Raji (cell line): ENCODE measurements around the gene FKBP4.

Experiments
- POLR2A ChIP-seq: IDR thresholded peaks from 2 replicates; pipeline ENCODE4 v1.6.1; 2011; ENCODE audit warnings: low read depth, low read length, control low read depth; ENCODE audit not compliant: insufficient read depth

FKBP4 gene

DNA sequence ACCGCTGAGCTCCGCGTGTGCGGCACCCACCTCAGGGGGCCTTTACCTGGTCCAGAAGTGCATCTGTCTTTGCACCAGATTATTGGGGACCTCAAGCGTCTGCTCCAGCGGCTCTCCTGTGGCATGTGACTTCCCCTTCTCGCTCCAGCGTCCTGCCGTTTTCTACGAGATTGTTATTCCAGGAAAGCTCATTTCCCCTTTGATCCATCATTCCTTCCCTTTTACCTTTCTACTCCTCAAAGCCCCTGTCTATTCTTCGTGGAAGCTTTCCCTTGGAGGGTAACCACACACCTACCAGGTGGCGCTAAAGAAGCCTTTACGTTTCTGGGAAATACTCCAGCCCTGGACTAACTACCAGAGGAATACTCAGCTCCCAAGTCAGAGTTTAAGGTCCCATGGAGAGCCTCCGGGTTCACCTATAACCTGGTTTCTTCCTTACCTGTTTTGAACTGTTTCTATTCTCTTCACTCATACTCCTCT, 1.5 kb downstream of the FKBP4 start:
- TF ChIP-seq POLR2A: no peak

DNA sequence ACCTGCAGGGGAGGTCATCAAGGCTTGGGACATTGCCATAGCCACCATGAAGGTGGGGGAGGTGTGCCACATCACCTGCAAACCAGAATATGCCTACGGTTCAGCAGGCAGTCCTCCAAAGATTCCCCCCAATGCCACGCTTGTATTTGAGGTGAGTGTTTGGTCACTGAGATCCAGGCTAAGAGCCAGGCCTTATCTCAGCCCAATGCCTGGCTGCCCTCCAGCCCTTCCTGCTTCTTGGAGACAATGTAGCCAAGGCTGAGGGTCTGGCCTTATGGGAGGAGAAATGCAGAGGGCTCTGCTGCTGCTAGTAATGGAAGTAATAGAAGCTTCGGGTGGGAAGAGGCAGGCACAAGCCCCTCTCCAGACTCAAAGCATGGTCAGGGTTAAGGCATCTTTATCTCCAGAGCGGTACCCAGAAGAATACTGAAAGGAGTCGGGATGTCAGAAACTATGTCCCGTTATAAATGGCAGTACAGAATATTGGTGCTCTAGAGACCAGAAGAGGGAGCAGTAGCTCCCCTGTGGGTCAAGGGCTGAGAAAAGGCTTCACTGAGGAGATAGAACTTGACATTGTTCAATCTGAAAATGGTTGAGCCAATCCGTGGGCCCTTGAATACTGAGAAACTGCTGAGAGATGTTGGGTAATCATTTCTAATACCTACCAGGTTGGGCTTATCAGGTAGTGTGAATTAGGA, 3.1 kb downstream of the FKBP4 start:
- TF ChIP-seq POLR2A: no peak

DNA sequence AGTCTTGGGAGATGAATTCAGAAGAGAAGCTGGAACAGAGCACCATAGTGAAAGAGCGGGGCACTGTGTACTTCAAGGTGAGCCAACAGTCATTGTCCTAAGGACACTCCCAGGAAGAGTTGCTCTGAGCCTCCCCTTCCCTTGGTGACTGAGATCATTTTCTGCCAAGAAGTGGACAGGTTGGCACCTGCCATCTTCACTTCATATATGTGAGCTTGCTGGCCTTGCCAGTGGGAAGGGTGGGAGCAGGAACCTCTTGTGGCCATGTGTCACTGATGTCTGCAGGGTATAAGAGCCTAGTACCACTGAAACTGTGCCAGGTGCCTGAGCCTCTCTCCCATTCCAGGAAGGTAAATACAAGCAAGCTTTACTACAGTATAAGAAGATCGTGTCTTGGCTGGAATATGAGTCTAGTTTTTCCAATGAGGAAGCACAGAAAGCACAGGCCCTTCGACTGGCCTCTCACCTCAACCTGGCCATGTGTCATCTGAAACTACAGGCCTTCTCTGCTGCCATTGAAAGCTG, 5.3 kb downstream of the FKBP4 start:
- no peak for TF ChIP-seq POLR2A

DNA sequence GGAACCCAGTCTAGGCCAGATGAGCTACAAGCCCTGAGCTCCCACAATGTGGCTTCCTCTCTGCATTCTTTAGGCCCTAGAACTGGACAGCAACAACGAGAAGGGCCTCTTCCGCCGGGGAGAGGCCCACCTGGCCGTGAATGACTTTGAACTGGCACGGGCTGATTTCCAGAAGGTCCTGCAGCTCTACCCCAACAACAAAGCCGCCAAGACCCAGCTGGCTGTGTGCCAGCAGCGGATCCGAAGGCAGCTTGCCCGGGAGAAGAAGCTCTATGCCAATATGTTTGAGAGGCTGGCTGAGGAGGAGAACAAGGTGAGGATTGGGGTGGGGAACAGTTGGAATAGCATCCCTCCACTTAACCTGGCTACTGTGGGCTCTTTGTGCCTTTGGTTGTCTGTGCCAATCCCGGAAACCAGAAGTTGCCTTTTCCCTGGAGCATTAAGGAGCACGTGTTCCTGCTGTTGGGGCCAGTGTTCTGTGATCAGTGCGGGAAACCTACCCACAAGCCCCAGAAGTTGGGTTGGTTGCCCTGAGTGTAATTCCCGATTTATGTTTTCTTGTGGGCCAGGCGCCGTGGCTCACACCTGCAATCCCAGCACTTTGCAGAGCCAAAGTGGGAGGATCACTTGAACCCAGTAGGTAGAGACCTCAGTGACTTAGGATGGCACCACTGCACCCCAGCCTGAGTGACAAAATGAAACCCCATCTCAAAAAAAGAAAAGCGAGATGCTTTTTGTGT, 6.4 kb downstream of the FKBP4 start:
- TF ChIP-seq POLR2A: no peak

DNA sequence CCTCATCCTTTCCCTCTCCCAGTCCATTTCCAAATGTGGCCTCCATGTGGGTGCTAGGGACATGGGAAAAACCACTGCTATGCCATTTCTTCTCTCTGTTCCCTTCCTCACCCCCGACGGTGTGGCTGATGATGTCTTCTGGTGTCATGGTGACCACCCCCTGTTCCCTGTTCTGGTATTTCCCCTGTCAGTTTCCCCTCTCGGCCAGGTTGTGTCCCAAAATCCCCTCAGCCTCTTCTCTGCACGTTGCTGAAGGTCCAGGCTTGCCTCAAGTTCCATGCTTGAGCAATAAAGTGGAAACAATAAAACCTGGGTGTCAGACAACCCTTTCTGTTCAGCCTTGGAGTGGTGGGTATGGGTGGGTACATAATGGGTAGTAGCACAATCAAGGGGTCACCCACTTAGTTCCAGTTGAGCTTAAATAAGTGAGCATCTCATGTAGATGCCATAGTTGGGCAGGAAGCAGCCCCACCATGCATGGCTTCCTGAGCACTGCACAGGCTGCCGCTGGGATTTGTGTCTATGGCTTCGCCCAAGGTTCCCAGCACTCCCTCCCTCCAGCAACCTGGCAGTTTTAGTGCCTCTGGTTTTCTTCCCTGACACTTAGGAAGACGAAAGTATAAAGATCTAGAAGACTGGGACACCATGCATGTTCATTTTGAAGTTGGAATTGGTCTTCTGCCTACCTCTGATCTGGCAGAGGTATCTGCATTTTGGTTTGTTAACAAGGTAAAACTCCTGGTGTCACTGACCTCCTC, 9.0 kb downstream of the FKBP4 start:
- TF ChIP-seq POLR2A: no peak

DNA sequence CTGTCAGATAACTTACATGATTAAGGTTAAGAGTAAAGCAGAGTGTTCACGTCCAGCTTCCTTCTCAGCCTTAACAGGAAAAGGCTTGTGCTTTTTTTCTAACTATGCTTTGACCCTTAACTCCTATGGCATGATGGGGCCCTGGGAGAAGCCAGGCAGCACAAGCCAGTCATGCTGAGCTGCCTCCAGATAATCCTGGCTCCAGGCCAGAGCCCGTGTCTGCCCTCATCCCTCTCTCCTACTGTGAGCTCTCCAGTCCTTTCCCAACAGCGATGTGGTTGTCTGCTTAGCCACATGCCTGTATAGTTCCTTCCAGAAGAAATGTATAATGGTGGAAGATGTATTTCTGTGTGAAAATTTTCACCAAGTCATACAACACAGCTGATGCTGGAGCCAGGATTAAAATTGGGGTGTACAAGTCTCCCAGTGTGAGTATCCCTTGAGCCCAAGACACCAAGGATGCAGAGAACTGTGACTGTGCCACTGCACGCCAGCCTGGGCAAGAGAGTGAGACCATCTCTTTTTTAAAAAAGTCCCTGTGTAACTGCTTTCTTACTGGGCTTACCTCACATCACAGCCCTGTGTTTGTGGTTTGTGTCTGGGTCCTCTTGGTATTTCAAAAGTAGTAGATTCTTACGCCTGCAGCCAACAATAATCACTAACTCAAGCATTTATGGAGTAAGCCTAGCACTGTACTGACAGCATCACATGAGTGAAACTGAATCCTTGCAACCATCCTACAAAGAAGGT, 9.8 kb downstream of the FKBP4 start:
- no peak for TF ChIP-seq POLR2A

DNA sequence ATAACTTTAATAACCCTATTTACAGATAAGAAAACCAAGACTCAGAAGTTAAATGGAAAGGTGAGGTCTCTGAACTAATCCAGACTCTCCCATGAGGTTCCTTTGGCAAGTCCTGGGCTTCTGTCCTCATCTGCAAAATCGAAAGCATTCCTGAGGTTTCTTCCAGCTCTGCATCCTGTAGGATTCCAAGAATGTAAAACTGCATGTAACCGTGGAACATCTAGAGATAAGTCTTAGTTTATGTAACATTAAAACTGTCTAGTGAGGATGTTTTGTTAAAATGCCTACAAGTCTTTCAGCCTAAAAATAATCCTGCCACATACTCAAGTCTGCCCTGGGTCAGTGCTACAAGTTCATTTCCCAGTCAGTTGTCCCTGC, 10.4 kb downstream of the FKBP4 start:
- no peak for TF ChIP-seq POLR2A

DNA sequence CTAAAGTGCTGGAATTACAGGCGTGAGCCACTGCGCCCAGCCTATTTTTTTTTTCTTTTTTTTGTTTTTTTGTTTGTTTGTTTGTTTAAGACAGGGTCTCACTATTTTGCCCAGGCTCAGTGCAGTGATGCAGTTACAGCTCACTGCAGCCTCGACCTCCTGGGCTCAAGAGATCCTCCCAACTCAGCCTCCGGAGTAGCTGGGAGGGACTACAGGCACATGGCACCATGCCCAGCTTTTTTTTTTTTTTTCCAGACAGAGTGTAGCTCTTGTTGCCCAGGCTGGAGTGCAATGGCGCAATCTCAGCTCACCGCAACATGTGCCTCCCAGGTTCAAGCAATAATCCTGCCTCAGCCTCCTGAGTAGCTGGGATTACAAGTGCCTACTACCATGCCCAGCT, 11.9 kb downstream of the FKBP4 start:
- no peak for TF ChIP-seq POLR2A

DNA sequence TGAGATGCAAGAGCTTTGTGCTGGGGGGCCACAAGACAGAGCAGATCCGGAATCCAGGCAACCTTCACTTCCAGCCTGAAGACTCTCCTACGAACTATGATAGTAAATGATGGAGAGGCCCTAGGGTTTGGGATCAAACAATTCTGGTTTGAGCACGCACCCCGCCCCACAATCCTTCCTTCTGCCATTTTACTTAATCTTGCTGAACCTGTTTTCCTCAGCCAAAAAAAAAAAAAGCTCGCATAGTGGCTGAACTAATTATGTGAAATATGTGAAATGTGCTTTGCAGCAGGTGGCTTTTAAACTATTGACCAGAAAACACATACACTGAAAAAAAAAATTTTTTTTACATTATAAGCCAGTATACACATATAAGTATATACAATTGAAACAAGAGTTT, 17.0 kb downstream of the FKBP4 start:
- TF ChIP-seq POLR2A: no peak

DNA sequence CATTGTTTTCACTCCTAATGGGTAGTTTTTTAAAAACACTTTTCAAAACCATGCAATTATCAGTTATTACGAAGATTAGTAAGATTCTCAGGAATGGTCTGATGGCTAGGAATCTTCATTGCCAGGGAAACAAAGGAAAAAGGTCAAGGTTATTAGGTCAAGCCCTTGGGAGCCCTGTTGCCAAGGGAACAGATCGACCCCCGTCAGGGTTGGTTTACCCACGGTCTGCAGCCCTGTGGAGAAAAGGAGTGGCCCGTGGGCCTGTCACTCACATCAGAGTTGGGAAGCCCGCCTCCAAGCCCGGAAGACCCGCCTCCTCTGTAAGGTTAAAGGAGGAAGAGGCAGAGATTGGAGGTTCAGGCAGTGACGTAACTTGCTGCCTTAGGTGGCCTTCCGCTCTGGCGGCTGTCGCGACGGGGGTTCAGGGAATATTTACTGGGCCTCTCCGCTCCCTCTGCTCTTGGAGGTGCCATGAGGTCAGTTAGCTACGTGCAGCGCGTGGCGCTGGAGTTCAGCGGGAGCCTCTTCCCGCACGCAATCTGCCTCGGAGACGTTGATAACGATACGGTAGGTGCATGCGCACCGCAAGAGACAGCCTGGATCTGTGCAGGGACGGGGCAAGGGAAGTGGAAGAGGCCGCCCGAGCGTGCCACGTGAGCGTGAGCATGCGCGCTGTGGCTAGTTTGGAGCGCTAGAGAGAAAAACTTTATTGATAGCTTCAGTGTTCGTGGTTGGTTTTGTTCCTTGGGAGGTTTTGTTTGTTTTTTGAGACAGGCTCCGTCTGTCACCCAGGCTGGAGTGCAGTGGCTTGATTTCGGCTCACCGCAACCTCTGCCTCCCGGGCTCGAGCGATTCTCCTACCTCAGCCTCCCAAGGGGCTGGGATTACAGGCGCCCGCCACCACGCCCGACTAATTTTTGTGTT, 17.8 kb downstream of the FKBP4 start, which contains the start of gene ITFG2:
Gene ITFG2, plus strand, starts transcription at position 379 of the 924 bp plus-strand sequence. Its CDS starts 93 bp downstream, at position 472.
- peak; percentile 100 for TF ChIP-seq POLR2A

DNA sequence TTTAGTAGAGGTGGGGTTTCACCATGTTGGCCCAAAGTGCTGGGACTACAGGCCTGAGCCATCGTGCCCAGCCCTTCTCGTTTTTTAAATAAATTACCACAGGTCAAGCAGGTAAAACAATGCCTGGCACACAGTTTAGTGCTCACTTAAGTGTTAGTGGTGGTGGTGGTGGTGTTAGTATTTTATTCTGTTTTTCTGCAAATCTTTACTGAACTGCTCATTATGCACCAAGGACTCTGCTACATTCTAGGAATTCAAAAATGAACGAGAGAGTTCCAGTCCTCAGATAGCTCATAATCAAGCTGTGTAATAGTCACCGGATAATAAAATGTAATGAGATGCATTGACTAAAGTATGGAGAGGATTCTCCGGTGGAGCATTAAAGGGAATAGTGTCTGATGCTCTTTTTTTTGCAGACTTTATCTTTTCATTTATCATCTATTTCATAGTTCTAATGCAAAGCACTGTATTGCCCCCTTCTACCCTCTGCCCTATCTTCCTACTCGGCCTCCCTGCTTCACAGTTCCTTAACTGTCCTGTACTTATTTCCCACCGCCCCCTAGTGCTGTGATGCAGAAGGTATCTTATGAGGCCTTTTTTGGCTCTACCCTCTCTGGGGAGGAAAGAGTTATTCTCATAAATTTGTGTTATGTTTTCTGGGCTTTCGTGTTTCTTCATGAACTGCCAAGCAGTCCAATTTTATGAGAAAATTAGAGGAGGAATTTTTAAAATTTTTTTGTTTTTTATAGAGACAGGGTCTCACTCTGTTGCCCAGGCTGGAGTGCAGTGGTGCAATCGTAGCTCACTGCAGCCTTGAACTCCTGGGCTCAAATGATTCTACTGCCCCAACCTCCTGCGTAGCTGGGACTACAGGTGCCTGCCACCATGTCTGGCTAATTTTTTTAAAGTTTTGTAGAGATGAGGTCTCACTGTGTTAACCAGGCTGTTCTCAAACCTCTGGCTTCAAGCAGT, 18.7 kb downstream of the FKBP4 start:
- no peak for TF ChIP-seq POLR2A

DNA sequence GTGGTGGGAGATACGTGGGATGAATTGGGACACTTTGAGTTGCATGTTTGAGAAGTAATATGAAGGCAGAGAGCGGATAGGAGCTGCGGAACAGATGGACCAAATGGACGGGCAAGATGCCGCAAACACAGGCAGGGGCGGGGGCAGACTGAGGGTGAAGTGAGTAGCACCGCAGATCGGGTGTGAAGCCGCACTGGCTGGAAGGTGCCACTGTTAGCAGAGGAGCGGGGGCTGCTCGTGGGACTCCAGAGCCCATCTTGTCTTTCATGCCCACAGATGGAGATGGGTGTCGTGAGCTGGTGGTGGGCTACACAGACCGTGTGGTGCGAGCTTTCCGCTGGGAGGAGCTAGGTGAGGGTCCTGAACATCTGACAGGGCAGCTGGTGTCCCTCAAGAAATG, 25.0 kb downstream of the FKBP4 start:
- TF ChIP-seq POLR2A: no peak

DNA sequence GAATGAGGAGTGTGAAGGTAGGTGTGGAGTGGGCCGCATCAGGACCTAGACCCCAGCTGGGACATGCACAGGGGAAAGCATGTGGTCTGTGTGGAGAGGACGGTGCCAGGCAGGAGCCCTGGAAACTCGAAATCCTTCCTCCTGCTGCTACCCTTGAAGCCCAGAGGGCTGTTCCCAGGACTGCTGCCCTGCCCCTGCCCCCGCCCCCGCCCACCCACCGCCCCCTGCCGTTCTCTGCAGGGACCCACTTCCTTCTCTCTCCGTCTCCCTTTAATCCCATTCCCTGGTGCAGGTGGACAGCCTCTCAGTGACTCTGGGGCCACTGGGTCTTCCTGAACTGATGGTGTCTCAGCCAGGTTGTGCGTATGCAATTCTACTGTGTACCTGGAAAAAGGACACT, 25.7 kb downstream of the FKBP4 start:
- TF ChIP-seq POLR2A: no peak

DNA sequence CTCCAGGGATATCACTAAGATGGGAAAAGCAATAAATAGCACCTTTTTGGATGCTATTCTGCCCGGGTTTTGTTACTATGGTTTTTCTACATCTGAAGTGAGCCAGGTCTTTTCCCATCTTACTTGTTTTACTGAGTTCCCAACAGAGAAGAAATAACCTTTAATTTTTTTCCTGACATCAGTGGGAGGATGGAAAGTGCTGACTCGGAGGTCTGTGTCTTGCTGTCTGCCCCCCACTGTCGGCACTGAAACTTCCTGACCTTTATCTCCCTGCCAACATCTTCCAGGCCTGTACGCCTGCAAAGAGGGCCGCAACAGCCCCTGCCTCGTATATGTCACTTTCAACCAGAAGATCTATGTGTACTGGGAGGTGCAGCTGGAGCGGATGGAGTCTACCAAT, 28.7 kb downstream of the FKBP4 start:
- TF ChIP-seq POLR2A: no peak
